HEK293T (cell line): ENCODE results near the gene ASB12.

Source experiments
- ARNT ChIP-seq: fragments of 450-650 bp; IDR thresholded peaks from 2 replicates; pipeline ENCODE4 v1.6.1; 2017; ENCODE audit warnings: mild to moderate bottlenecking
- BHLHE40 ChIP-seq: fragments of 450-650 bp; IDR thresholded peaks from 2 replicates; pipeline ENCODE4 v1.6.1; 2016; ENCODE audit warnings: mild to moderate bottlenecking, moderate library complexity, borderline replicate concordance
- ELF4 ChIP-seq: fragments of 450-650 bp; IDR thresholded peaks from 2 replicates; pipeline ENCODE4 v1.6.1; 2017; ENCODE audit warnings: antibody characterized with exemption
- FOXK2 ChIP-seq: fragments of 450-650 bp; IDR thresholded peaks from 2 replicates; pipeline ENCODE4 v1.6.1; 2016; ENCODE audit warnings: mild to moderate bottlenecking
- FOXM1 ChIP-seq: fragments of 450-650 bp; IDR thresholded peaks from 2 replicates; pipeline ENCODE4 v1.6.1; 2017; ENCODE audit warnings: mild to moderate bottlenecking, borderline replicate concordance
- NFRKB ChIP-seq: fragments of 450-650 bp; IDR thresholded peaks from 2 replicates; pipeline ENCODE4 v1.6.1; 2016; ENCODE audit warnings: mild to moderate bottlenecking, moderate library complexity
- PKNOX1 ChIP-seq: fragments of 450-650 bp; IDR thresholded peaks from 2 replicates; pipeline ENCODE4 v1.6.1; 2016
- SP1 ChIP-seq: fragments of 450-650 bp; IDR thresholded peaks from 2 replicates; pipeline ENCODE4 v1.6.1; 2017
- SUZ12 ChIP-seq: fragments of 450-650 bp; IDR thresholded peaks from 2 replicates; pipeline ENCODE4 v1.6.1; 2016; ENCODE audit warnings: mild to moderate bottlenecking
- TARDBP ChIP-seq: fragments of 450-650 bp; IDR thresholded peaks from 2 replicates; pipeline ENCODE4 v1.6.1; 2016
- ZNF384 ChIP-seq: fragments of 450-650 bp; IDR thresholded peaks from 2 replicates; pipeline ENCODE4 v1.6.1; 2016

GRCh38 chrX:64182208-64182607 is 48.2 kb downstream of the ASB12 start:
- TF ChIP-seq SP1 (no peak), NFRKB (no peak), ZNF384 (no peak), FOXK2 (no peak), FOXM1 (no peak), SUZ12 (no peak), ARNT (no peak), PKNOX1 (no peak), ELF4 (no peak), TARDBP (no peak), BHLHE40 (no peak)
